Occipital lobe (tissue), 2 donors: ENCODE measurements around the gene KBTBD13. TPM values are rescaled to one million over a fixed set of nuclear protein-coding genes. Genes with fewer than 3 reads are reported as not detected.
"Not testable (repeated sequence)": the region's sequence is repeated elsewhere in the genome, so short reads cannot be mapped to it uniquely, and the experiment has no call there.

ENCODE experiments used
- DNase-seq: peaks from one replicate; lab custom pipeline; 2025; lab: John Stamatoyannopoulos, UW
- total RNA-seq: library from RNA; depleted of rRNA; stranded (reverse); fragments of >200 nt; gene quantifications from one replicate; pipeline ENCODE4 v1.2.3, GENCODE V29; 2014

Gene KBTBD13
- total RNA-seq, 1 donor from 2014 or later = not detected

DNA sequence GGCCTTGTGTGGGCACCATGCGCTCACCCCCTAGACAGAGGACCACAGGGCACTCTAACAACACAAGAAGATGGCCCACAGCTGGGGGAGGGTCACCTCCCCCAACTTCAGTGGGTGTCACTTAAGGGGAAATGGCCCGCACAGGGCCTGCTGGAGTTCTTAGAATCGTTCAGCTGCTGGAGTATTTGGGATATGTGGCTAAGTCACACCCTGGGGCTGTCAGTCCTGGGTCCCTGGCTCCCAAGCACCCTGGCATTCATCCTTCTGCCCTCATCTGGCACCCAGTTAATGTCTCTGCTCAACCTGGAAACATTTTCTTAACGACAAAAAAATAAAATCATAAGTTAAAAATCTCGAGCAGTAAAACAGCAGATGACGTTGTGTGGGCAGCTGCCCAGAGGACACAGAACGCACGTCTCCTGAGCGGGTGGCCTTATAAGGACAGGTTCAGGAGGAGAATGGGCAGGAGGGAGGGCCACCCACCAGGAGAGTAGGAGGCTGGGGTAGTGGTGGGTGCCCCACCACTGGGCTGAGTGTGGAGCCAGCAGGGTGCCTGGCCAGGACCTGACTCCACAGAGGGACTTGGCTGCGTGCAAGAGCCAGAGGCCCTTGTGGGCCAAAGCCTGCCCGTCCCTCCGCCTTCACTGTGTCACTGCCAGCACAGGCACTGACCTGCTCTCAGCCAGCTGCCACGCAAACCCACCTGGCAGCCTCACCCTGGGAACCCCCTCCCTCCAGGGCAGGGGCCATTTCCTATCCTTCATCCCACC lies 11.5 kb downstream of the KBTBD13 start:
- no peak for DNase-seq

DNA sequence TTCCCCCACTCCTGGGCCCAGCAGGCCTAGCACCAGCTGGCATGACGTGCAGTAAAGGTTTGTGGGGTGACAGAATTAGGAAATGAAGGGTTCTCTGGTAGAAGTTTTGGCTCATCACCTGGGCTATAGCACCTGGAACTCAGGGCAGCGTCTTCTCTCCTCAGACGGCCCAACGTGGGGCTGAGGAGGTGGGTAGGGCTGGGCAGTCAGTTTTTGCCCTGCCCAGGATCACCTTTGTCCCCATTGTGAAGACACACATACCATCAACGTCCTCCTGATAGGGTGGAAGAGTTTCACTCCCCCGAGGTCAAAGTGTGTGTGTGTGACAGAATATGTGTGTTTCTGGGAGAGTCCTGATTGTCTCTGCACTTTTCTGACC lies 12.1 kb downstream of the KBTBD13 start:
- no peak for DNase-seq

DNA sequence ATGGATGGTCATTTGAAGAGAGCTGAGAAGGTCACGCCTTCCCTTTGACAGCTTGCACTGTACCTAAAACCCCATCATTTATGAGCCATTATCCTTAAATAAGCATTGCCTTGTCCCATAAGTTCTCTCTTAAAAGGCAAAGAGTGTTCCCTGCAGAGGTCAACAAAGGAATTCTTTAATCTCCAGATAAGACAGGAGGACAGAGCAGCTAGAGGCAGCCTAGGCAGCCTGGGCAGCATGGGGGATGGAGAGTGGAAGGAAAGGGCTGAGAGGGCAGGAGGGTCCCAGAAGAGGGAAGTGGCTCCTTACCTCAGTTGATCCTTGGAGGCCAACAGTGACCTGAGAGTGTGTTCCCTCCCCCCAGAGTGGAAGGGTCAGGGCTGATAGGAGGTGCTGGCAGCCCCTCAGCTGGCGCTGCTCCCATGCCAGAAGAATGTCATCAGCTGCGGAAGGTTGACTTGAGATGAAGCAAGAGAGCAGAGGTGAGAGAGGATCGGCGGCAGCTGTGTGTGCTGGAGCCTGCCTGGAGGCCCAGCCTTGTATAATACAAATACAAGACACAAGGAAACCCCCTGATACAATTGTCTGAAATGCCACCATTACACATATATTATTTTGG lies 12.8 kb downstream of the KBTBD13 start:
- no peak for DNase-seq

DNA sequence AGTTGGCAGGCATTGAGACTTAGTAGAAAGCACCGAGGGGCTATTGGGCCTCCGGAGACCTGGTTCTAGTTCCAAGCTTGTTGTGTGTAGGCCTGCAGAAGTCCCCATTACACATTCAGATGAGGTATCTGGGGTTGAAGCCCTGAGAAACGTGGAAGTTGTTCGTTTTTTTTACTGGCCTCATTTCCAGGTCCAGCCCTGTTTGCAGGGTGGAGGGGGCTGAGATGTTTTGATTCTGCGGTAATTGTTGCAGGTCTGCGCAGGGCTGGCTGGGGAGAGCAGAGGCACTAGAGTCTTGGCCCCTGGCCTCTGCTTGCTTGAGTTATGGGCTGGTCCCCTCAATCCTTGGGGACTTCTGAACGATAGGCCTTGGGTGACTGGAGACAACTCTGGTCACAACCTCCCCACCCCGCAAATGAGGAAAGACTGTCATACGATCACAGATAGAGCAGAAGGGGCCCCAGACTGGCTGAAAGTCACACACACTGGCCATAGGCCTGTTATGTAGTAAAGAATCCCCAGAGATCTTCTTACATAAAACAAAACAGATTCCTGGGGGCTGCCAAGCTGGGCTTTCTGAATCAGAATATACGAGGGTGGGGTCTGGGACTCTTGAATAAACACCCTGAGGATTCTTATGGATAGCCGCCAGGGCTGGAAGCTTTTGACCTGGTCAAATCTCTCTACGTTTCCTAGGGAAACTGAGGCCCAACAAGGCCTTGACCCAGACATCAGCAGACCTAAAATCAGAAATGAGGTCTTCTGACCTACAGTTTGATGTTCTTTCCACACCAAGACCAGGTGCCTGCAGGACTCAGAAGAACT lies 15.6 kb downstream of the KBTBD13 start:
- no peak for DNase-seq

DNA sequence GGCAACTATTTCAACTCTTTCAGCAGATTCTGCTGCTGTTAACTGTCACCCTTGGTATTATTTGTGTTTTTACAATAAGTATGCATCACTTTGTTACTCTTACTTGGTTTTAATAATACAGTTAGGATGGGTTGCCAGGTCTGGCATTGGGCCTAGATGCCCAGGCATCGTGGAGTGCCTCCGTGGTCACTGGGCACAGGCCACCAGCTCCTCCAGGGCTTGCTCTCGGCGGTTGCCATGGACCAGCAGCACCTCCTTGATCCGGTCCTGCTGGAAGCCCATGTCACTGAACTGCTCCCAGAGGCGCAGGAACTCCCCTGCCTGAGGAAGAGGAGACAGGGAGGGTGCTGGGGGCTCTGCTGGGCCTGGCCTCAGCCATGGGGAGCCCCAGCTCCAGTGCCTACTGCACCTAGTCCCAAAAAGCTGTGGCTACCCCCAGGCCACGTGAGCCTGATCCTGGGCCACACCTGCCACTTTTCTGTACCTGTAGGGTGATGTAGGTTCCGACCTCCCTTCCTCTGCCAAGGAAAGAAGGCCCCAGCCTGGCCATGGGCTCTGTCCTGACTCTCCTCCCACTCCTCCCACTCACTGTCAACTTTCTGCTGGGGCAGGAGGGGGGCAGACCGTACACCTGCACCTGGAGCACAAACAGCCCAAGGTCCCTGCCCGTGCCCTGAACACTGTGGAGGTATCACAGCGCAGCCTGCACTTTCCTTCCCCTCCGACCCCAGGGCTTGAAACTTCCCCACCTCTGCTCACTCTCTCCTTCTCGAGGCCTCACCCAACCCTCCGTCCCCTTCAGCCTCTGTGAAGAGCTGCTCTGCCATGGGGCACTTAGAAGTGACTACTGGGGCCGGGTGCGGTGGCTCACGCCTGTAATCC lies 16.6 kb downstream of the KBTBD13 start:
- DNase-seq = no peak

DNA sequence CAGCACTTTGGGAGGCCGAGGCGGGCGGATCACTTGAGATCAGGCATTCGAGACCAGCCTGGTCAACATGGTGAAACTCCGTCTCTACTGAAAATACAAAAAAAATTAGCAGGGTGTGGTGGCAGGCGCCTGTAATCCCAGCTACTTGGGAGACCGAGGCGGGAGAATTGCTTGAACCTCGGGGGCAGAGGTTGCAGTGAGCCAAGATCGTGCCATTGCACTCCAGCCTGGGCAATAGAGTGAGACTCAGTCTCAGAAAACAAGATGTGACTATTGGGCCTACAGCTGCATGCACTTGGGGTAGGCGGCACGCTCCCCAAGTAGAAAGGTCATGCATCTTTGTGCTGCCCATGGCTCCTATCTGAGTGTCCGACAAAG lies 17.2 kb downstream of the KBTBD13 start:
- DNase-seq = not testable (repeated sequence)

DNA sequence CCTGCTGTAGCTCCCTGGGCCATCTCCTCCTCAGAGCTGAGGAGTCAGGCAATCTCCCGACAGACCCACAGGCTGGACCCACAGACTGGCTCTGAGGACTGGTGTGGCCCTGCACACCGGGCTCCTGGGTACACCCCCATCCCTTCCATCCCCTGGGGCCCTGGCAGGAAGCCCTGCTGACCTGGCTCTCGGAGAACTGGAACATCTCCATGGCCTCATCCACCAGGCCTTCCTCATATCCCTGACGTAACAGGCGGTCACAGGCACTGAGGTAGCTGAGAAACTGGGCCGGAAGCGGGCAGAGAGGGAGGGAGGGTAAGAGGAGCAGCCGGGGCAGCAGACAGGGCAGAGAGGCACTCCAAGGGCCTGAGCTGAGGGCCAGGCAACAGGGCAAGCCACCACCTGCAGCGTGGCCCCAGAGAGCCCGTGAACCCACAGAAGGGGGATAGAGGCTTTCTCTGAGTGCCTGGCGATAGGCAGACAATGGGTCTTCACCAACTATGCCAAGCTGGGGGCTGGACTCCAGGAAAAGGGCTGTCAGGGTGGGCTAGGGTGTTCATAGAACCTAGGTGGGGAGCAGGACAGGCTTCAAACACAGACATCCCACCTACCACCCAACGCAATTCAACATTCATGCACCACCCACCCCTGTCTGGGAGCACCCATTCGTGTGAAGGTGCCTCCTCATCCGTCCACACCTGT lies 17.9 kb downstream of the KBTBD13 start:
- DNase-seq = no peak

DNA sequence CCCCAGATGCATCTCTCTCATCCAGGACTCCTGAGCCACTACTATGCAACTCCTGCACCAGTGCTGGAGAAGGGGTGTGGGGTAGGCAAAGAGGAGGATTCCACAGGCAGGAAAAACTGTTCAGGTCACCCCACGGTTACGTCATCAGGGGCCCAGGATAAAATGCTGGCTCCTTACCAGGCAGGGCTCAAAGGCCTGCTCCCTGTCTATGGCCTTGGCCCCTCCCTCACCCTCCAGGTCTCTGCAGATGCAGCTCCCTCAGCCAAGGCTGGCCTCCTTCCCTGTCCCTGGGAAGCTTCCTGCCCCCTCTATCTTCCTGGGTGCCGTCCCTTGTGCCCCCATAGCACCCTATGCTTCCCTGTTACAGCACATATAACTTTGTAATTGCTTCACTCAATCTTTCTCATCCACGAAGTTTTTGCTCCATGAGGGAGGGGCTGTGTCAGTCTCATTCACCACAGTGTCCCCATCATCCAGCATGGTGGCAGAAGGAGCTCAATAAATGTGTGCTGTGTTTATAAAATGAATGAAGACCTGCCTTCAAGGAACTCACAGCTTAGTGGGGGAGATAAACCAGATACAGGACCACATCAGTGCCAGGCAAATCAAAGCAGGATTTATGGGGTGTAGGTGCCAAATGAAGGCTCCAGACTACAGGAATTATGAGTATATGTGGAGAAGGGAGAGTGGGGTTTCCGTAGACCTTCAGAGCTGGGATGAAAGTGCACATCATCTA lies 18.6 kb downstream of the KBTBD13 start:
- DNase-seq = no peak

DNA sequence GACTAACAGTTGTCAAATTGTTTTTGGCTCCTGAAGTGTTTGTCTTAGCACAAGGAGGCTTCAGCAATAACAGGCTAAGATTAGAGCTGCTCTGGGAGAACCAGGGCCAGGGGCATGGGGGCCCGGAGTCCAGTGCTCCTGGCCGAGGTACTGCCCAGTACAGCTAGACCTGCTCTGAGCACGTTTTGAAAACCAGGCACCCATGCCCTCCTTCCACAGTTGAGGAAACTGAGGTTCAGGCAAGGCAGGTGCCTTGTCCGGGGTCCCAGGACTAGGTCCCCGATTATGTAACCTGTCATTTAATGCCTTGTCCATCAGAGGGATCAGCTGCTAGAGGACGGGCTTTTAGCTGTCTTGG lies 19.2 kb downstream of the KBTBD13 start:
- no peak for DNase-seq

DNA sequence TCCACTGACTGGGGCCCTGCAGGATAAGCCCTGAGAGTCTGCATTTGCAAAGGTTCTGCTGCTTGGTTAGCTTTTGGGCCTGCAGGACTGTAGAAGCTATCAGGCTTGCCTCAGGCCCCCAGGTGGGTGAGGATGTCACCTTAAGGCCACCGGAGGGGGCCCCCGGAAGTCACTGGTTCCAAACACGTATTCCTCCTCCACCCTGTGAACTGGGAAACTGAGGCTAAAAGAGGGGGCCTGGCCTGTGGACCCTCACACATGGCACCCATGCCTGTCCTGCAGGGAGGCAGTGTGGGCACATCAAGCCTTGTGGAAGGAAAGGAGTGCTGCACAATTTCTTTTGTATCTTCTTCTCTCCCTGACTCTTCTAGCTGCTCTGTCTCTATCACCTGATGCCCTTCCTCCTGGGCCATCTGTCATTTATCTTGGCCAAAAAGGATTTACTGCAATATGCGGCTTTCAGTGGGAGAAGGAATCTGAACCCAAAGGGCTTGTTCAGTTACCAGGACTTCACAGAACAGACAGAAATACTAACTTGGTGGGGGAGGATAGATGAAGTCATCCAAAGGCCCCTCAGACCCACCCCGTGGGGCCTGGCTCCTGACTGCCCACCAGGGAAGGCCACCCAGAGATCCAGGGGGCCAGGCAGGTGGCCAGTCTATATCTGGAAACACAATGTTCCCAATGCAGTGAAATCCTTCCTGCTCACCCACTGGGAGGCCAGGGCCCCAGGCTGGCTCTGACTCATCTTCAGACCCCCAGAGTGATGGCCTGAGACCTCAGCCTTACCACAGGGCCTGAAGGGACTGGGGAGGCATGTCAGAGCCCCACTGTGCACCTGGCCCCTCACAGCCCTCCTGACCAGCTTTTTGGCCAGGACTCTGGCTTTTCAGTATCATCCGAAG lies 20.2 kb downstream of the KBTBD13 start:
- no peak for DNase-seq

DNA sequence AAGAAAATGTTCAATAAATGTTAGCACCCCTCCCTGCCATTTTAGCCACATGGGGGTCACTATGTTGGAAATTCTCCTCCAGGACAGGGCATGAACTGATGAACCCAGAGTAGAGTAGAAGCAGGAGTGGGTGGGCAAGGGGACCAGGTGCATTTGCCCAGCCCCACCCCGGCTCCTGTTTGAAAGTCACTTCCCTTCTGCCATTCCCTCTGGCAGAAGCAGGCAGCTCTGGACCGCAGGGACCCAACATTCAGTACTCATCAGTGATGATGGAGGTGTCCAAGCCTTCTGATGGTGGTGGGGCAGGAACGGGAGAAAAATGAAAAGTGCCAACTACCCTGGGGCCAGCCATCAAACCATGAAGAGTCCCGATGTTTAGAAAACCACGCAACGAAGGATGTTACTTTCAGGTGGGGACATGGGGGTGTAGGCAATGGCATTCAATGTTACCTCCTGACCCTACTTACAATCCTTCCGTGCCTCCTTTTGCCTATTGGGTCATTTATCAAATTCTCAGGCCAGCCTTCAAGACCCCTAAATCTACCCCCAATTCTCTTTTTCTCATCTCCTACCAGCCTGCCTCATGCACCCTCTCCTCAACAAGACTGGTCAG lies 21.2 kb downstream of the KBTBD13 start:
- DNase-seq = no peak

DNA sequence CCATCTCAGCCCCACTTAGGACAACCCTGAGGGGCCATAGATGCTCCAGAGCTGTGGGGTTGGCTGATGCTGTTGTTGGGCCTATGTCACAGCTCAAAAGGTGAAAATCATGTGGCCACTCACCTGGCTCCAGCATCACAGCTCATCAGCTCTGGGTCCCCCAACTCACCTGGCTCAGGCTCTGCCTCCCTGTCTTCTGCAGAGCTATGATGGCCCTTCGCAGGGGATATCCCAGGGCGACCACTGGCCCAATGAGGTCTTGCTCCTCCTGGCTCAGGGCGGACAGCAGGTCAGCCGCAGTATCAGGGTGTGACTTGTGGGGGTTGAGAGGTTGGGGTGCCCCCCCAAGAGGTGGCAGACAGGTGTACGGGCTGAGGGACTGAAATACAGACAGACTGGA lies 22.8 kb downstream of the KBTBD13 start:
- DNase-seq = no peak

DNA sequence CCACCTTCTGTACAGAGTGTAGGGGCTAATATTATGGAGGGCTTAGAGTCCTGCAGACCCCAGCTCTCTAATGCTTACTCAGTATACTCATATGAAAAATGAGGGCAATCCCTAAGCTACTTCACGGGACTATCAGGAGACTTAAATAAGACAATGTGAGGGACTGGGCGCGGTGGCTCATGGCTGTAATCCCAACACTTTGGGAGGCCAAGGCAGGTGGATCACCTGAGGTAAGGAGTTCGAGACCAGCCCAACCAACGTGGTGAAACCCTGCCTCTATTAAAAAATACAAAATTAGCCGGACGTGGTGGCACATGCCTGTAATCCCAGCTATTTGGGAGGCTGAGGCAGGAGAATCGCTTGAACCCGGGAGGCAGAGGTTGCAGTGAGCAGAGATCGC lies 23.3 kb downstream of the KBTBD13 start:
- DNase-seq = not testable (repeated sequence)

DNA sequence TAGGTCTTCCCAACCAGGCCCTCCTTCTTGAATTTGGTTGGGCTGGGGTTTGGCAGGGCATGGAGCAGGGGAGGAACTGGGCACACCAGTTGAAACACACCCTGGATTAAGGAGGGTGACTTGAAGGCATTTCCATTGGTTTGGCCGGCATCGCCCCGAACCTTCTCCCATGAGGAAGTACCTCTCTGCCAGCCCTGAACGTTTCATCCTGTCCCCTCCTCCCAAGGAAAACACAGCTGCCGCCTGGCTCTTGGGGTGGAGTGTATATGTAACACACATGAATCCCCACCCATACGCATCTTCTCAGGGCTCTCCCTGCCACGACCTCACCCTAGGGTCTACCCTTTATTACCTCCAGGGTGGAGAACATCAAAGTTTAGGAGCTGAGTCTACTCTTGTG lies 23.9 kb downstream of the KBTBD13 start:
- no peak for DNase-seq

DNA sequence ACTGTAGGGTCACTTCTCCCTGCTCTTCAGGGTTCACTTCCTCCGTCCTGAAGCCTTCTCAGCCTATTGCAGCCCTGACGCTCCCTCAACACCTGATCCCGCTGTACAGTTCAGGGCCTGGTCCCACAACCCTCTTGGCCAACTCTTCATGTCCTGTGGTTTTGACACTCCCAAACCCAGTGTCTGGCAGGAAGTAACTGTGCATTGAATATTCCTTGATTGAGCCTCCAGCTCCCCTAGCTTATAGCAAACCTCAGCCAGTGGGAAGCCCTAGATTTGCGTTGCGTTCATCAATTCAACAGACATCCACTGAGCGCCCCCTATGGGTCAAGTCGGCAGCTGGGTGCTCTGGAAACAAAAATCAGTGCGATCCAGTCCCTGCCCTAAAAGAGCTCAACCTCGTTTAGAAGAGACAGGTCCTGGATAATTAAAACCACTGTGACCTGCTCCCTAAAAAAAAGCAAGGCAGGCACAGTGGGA lies 24.9 kb downstream of the KBTBD13 start:
- peak; percentile 38 for DNase-seq

DNA sequence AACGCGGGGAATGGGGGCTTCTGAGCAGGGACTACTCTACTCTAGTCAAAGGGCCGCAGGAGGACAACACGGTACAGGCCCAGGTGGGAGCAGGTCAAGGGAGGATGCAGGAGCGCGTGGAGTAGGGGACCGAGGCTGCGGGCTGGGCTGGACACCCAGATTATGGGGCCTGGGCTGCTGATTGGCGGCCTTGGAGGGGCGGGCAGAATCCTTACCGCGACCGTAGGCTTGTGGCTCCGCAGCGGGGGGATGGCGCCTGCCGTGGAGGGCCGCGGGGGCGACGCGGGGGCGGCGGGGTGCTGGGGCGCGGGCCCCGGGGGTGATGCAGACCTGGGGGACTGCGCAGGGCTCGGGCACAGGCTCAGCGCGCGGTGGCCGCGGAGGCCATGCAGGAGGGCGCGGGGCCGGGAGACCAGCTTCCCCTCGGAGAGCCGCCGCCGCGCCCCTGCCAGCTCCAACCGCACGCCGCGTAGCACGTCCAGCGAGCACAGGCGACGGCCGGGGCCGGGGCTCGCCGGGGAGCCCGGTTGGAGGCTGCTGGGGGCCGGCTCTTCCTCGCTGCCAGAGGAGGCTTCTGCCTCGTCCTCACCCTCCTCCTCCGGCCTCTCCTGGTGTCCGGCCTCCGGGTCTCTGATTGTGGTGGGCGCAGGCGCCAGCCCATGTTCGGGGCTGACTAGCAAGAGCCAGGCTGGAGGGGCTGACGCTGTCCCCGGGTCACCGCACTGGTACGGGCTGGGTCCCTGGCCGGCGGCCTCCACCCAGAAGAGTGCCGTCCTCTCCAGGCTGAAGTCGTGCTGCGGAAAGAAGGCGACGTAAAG lies 25.6 kb downstream of the KBTBD13 start:
- no peak for DNase-seq

DNA sequence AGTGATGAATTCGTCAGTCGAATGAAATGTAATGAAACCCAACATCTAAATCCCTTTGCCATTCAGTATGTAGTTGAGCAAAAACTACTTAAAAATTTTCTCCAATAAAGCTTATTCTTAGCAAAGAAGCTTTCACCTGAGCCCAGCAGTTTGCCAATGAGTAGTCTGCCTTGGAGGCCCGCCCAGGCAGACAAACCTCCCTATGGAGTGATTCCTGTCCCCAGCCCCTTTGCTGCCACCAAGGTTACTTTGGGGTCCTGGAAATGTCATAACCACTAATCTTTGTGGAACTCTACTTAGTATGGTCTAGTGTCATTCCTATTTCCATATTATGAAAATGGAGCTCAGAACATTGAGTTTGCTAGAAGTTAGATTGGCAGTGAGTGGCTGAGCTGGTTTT lies 26.4 kb downstream of the KBTBD13 start:
- DNase-seq = no peak

DNA sequence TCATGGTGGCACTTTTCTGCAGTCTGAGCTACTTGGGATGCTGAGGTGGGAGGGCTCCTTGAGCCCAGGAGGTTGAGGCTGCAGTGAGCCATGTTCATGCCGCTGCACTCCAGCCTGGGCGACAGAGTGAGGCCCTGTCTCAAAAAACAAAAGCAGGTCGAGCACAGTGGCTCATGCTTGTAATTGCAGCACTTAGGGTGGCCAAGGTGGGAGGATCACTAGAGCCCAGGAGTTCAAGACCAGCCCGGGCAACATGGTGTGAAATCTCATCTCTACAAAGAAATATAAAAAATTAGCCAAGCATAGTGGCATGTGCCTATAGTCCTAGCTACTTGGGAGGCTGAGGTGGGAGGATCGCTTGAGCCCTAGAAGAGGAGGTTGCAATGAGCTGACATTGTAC lies 28.5 kb downstream of the KBTBD13 start:
- DNase-seq = no peak
